Right ventricle myocardium inferior (tissue), 1 donor: ENCODE results near the gene TAPBP. TPM values are rescaled to one million over a fixed set of nuclear protein-coding genes. Genes with fewer than 3 reads are reported as not detected.

Experiments
- ATAC-seq: fragments of 200-7000 bp; cut with Tn5 transposase; one replicate; pipeline ENCODE4 v1.9.1; 2020; ENCODE audit warnings: mild to moderate bottlenecking, moderate library complexity
- DNase-seq: peaks from one replicate; pipeline ENCODE4 v3.0.0; 2021; ENCODE audit errors: missing footprints
- intact Hi-C: fragments of 100-400 bp; cut with DNase I; formaldehyde crosslinking; loops from one replicate; pipeline ENCODE4 v1.11.0; 2022
- total RNA-seq: library from RNA; stranded (reverse); fragmentation: NEBNext Ultra II Directional; extraction: Animal tissue kit (Norgen Biotek cat#: 25700); gene quantifications from one replicate; pipeline ENCODE4 v1.2.1, GENCODE V29; 2021
- donor health status: DM: no; HTN: yes; CAD: no; lungs with severe emphysema.

TAPBP gene
- total RNA-seq, 1 donor from 2014 or later = 82.3 TPM

- intact Hi-C loops = no loop called here
- DNase-seq (no peak), ATAC-seq (no peak)
Observed at GRCh38 chr6:33301877-33302276, 12.0 kb downstream of the TAPBP start.

GRCh38 chr6:33299237-33299944 lies 14.5 kb downstream of the TAPBP start:
- intact Hi-C loops = loop anchor here (2.0 kb wide), 1 partner anchor 15 kb away; the partner anchor contains the start of gene TAPBP
- peak; percentile 95 for DNase-seq
- ATAC-seq = peak; percentile 81

- DNase-seq = peak; percentile 95
- intact Hi-C loops = loop anchor here (2.0 kb wide), 1 partner anchor 16 kb away; the partner anchor contains the start of gene TAPBP
Observed at GRCh38 chr6:33298773-33299236, 15.1 kb downstream of the TAPBP start, which contains the start of gene RGL2. Gene RGL2 (minus strand): TSS chr6:33298942. CDS start chr6:33298610, 332 bp downstream.

GRCh38 chr6:33297956-33298772 lies 15.7 kb downstream of the TAPBP start:
- ATAC-seq (peak; percentile 49), DNase-seq (no peak)
- intact Hi-C loops = loop anchor here (2.0 kb wide), 1 partner anchor 17 kb away; the partner anchor contains the start of gene TAPBP

More at GRCh38 chr6:33298773-33299236, 15.1 kb downstream of the TAPBP start, which contains the start of gene RGL2:
- peak; percentile 80 for ATAC-seq

GRCh38 chr6:33297406-33297955 lies 16.4 kb downstream of the TAPBP start:
- ATAC-seq = no peak
- intact Hi-C loops = no loop called here
- DNase-seq = peak; percentile 82

GRCh38 chr6:33296797-33297405 lies 17.0 kb downstream of the TAPBP start:
- DNase-seq = no peak
- intact Hi-C loops = no loop called here
- ATAC-seq = no peak

GRCh38 chr6:33295621-33296369 lies 18.1 kb downstream of the TAPBP start:
- ATAC-seq (no peak), DNase-seq (no peak)
- intact Hi-C loops = no loop called here

- no peak for ATAC-seq
- intact Hi-C loops = no loop called here
Observed at GRCh38 chr6:33294086-33294823, 19.6 kb downstream of the TAPBP start.

GRCh38 chr6:33292996-33293682 lies 20.7 kb downstream of the TAPBP start:
- no peak for ATAC-seq
- DNase-seq = no peak
- intact Hi-C loops = no loop called here

More at GRCh38 chr6:33294086-33294823, 19.6 kb downstream of the TAPBP start:
- no peak for DNase-seq

GRCh38 chr6:33290459-33290858 lies 23.4 kb downstream of the TAPBP start:
- ATAC-seq (no peak), DNase-seq (no peak)
- intact Hi-C loops = no loop called here

- DNase-seq (no peak), ATAC-seq (no peak)
- intact Hi-C loops = loop anchor here (10.0 kb wide), 1 partner anchor 125 kb away; the partner anchor contains the start of genes CUTA and PHF1
Observed at GRCh38 chr6:33289784-33290315, 24.0 kb downstream of the TAPBP start.

GRCh38 chr6:33288921-33289783 lies 24.7 kb downstream of the TAPBP start, which contains the start of the genes PFDN6 and WDR46:
Gene PFDN6 (plus strand): TSS chr6:33289601. CDS start chr6:33289857, 256 bp downstream.
Gene WDR46 (minus strand): TSS chr6:33289239. CDS start chr6:33289170, 69 bp downstream.
- ATAC-seq (peak; percentile 95), DNase-seq (peak; percentile 86)
- intact Hi-C loops = loop anchor here (10.0 kb wide), 1 partner anchor 126 kb away; the partner anchor contains the start of genes CUTA and PHF1

GRCh38 chr6:33288141-33288920 lies 25.5 kb downstream of the TAPBP start:
- DNase-seq (no peak), ATAC-seq (no peak)
- intact Hi-C loops = loop anchor here (10.0 kb wide), 1 partner anchor 126 kb away; the partner anchor contains the start of genes CUTA and PHF1
